Naive thymus-derived CD8-positive, alpha-beta T cell (primary cell): ENCODE measurements around the gene SEMA3A. TPM values are rescaled to one million over a fixed set of nuclear protein-coding genes. Genes with fewer than 3 reads are reported as not detected.
"Not testable (repeated sequence)": the region's sequence is repeated elsewhere in the genome, so short reads cannot be mapped to it uniquely, and the experiment has no call there.

Experiments used
- ATAC-seq, 2 donors: fragments of 150-1000 bp; cut with Tn5 transposase in 1 of 2; sonication (Bioruptor Pico), chemical (Tn5 transposase) in 1 of 2; 1 replicate in 1 of 2; 2 replicates in 1 of 2; pipeline ENCODE4 v1.10.0; 2021; ENCODE audit warnings: mild to moderate bottlenecking in 2 of 2, moderate library complexity in 2 of 2
- POLR2A ChIA-PET: fragments of 350-600 bp; sonication (Branson Sonifier 250); formaldehyde crosslinking; loops from one replicate; lab custom pipeline; 2021; ENCODE audit warnings: antibody characterized with exemption; lab: Charles Lee
- DNase-seq, 10 donors: peaks; one replicate each; pipeline versions ENCODE4 v3.0.0 to v3.0.0-alpha.2; 2020 to 2022
- H3K27ac Mint-ChIP-seq, 10 donors: one replicate each; pipeline ENCODE4 v1.8.0; 2020 to 2022; ENCODE audit warnings: mild to moderate bottlenecking in 10 of 10, mixed read lengths in 10 of 10, moderate library complexity in 4 of 10, inconsistent platforms in 1 of 10
- H3K27me3 Mint-ChIP-seq, 5 donors: one replicate each; pipeline ENCODE4 v1.8.0; 2021 to 2022; ENCODE audit warnings: mixed read lengths in 5 of 5
- H3K36me3 Mint-ChIP-seq, 3 donors: one replicate each; pipeline ENCODE4 v1.8.0; 2020 to 2022; ENCODE audit warnings: mixed read lengths in 3 of 3, mild to moderate bottlenecking in 2 of 3, inconsistent platforms in 1 of 3
- H3K4me1 Mint-ChIP-seq, 4 donors: one replicate each; pipeline ENCODE4 v1.8.0; 2021 to 2022; ENCODE audit warnings: mixed read lengths in 4 of 4
- H3K4me3 Mint-ChIP-seq, 10 donors: one replicate each; pipeline ENCODE4 v1.8.0; 2020 to 2022; ENCODE audit warnings: mild to moderate bottlenecking in 10 of 10, mixed read lengths in 10 of 10, moderate library complexity in 6 of 10, inconsistent platforms in 1 of 10
- H3K9me3 Mint-ChIP-seq, 9 donors: one replicate each; pipeline ENCODE4 v1.8.0; 2020 to 2022; ENCODE audit warnings: mixed read lengths in 9 of 9, mild to moderate bottlenecking in 3 of 9, inconsistent platforms in 1 of 9, moderate library complexity in 1 of 9
- polyA plus RNA-seq, 3 donors: library from polyadenylated mRNA; unstranded; fragments of 300-500 nt; fragmentation: Illumina TruSeq; gene quantifications; one replicate each; pipeline ENCODE4 v1.2.3, GENCODE V29; 2021
- total RNA-seq, 8 experiments: library from RNA in 2 of 8; stranded (reverse) in 2 of 8; gene quantifications; one replicate each; pipeline ENCODE4 v1.2.3 and lab custom pipeline; 2021 to 2026

SEMA3A gene
- total and polyA plus RNA-seq, 5 experiments from 2014 or later = 0.10 to 2.7 (median 0.28) TPM

DNA sequence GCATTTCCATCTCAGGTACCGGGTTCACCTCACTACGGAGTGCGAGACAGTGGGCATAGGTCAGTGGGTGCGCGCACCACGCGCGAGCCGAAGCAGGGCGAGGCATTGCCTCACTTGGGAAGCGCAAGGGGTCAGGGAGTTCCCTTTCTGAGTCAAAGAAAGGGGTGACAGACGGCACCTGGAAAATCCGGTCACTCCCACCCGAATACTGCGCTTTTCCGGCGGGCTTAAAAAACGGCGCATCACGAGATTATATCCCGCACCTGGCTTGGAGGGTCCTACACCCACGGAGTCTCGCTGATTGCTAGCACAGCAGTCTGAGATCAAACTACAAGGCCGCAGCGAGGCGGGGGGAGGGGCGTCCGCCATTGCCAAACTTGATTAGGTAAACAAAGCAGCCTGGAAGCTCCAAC is 132.1 kb downstream of the SEMA3A start:
- H3K36me3 Mint-ChIP-seq, H3K4me3 Mint-ChIP-seq, H3K27ac Mint-ChIP-seq, H3K9me3 Mint-ChIP-seq, H3K4me1 Mint-ChIP-seq, H3K27me3 Mint-ChIP-seq, POLR2A ChIA-PET, DNase-seq, ATAC-seq: not testable (repeated sequence)

GRCh38 chr7:84060760-84061261 is 133.8 kb downstream of the SEMA3A start:
- ATAC-seq (no peak), DNase-seq (no peak)
- Mint-ChIP-seq H3K4me1 (peaks cover 0 to 10% (median 6%) of the 10 kb centered on the region in 4 donors), H3K27ac (peak overlapping the region in 1 of 10 donors; percentile 69), H3K9me3 (peaks cover 0 to 2% (median 0%) of the 10 kb centered on the region in 9 donors), H3K4me3 (no peak overlapping the region), H3K36me3 (no peaks in the 10 kb centered on the region), H3K27me3 (no peaks in the 10 kb centered on the region)
- POLR2A ChIA-PET = no interaction called here

DNA sequence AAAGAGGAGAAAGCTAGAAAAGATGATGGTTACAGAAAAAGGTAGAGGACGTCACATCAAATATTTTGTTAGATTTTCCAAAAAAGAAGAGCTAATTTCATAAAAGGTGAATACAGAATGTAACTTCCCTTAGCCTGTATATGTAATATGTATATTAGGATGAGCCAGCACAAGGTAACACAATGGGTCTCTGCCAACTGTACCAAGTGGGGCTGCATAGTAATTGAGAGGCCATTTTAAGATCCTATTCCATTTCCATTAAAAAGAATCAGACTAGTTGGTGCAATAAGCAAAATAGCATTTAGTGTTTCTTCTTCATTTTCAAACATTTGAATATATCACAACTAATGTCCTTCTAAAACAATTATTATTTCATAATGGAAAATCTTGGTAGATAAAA is 134.6 kb downstream of the SEMA3A start:
- Mint-ChIP-seq H3K27me3 (no peaks in the 10 kb centered on the region), H3K36me3 (peaks cover 0 to 3% (median 0%) of the 10 kb centered on the region in 3 donors), H3K4me3 (no peak overlapping the region), H3K27ac (no peak overlapping the region), H3K4me1 (peaks cover 0 to 10% (median 6%) of the 10 kb centered on the region in 4 donors), H3K9me3 (peaks cover 0 to 2% (median 0%) of the 10 kb centered on the region in 9 donors)
- POLR2A ChIA-PET = no interaction called here
- DNase-seq = no peak
- no peak for ATAC-seq

DNA sequence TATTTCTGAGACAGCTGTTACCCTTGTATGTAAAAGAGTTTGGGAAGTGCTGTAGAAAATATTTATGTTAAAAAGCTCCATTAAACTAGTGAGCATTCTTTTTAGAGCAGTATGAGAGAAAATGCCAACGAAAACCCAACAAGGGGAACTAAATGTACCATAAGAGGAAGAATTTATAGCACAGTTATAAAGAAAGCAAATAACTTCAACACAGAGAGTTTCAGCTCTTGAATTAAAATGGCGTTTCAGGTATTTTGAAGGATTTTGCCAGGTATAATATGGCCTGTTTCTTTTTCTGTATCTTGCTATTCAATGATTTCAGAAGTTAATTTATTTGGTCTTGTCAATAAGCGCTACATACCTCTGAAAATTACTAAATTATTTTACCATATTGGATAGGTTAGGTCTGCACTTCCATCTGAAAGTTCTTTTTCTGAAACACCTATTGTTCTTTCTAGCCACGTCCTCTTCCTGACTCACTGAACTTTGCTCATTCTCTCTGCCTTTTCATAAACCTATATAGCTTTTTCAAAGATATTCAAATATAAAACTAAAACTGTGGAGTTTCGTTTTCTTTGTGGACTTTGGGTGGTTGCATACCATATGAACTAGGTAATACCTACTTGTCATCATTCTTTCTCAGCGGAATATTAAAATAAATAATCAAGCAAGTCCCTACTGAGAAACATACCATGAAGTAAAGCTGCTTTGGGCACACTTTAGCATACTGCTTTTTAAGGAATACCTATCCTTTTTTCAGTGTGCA is 136.1 kb downstream of the SEMA3A start:
- H3K4me3 Mint-ChIP-seq = no peak overlapping the region
- DNase-seq = no peak
- ATAC-seq = no peak
- H3K4me1 Mint-ChIP-seq = peaks cover 0 to 10% (median 6%) of the 10 kb centered on the region in 4 donors
- POLR2A ChIA-PET = no interaction called here
- peaks cover 0 to 3% (median 0%) of the 10 kb centered on the region in 3 donors for H3K36me3 Mint-ChIP-seq
- H3K27me3 Mint-ChIP-seq = no peaks in the 10 kb centered on the region
- H3K27ac Mint-ChIP-seq = peak overlapping the region in 1 of 10 donors; percentile 63
- peaks cover 0 to 2% (median 0%) of the 10 kb centered on the region in 9 donors for H3K9me3 Mint-ChIP-seq

GRCh38 chr7:84057576-84057975 is 137.0 kb downstream of the SEMA3A start:
- Mint-ChIP-seq H3K9me3 (peaks cover 0 to 2% (median 0%) of the 10 kb centered on the region in 9 donors), H3K27me3 (no peaks in the 10 kb centered on the region), H3K4me1 (peaks cover 0 to 10% (median 6%) of the 10 kb centered on the region in 4 donors), H3K4me3 (no peak overlapping the region), H3K36me3 (peaks cover 0 to 3% (median 0%) of the 10 kb centered on the region in 3 donors), H3K27ac (no peak overlapping the region)
- POLR2A ChIA-PET = no interaction called here
- ATAC-seq (no peak), DNase-seq (no peak)

- DNase-seq (no peak), ATAC-seq (no peak)
- H3K9me3 Mint-ChIP-seq = peaks cover 0 to 2% (median 0%) of the 10 kb centered on the region in 9 donors
- H3K27ac Mint-ChIP-seq = no peak overlapping the region
- POLR2A ChIA-PET = no interaction called here
- peaks cover 0 to 8% (median 6%) of the 10 kb centered on the region in 4 donors for H3K4me1 Mint-ChIP-seq
- peaks cover 0 to 3% (median 0%) of the 10 kb centered on the region in 3 donors for H3K36me3 Mint-ChIP-seq
- no peak overlapping the region for H3K4me3 Mint-ChIP-seq
- no peaks in the 10 kb centered on the region for H3K27me3 Mint-ChIP-seq
These were observed 138.5 kb downstream of the SEMA3A start for GRCh38 chr7:84055904-84056605.

DNA sequence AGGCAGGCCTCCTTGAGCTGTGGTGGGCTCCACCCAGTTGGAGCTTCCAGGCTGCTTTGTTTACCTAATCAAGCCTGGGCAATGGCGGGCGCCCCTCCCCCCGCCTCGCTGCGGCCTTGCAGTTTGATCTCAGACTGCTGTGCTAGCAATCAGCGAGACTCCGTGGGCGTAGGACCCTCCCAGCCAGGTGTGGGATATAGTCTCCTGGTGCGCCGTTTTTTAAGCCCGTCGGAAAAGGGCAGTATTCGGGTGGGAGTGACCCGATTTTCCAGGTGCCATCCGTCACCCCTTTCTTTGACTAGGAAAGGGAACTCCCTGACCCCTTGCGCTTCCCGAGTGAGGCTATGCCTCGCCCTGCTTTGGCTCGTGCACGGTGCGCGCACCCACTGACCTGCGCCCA is 139.4 kb downstream of the SEMA3A start:
- H3K36me3 Mint-ChIP-seq, DNase-seq, POLR2A ChIA-PET, H3K4me3 Mint-ChIP-seq, H3K27ac Mint-ChIP-seq, H3K27me3 Mint-ChIP-seq, H3K4me1 Mint-ChIP-seq, ATAC-seq, H3K9me3 Mint-ChIP-seq: not testable (repeated sequence)

- no peak for ATAC-seq
These were observed 145.3 kb downstream of the SEMA3A start for GRCh38 chr7:84049071-84049836.

GRCh38 chr7:84047085-84047484 is 147.5 kb downstream of the SEMA3A start:
- POLR2A ChIA-PET = no interaction called here
- ATAC-seq = no peak
- no peak for DNase-seq
- no peak overlapping the region for H3K4me3 Mint-ChIP-seq
- H3K9me3 Mint-ChIP-seq = no peaks in the 10 kb centered on the region
- H3K36me3 Mint-ChIP-seq = no peaks in the 10 kb centered on the region
- H3K4me1 Mint-ChIP-seq = no peaks in the 10 kb centered on the region
- no peaks in the 10 kb centered on the region for H3K27me3 Mint-ChIP-seq
- no peak overlapping the region for H3K27ac Mint-ChIP-seq

More at GRCh38 chr7:84049071-84049836, 145.3 kb downstream of the SEMA3A start:
- no peaks in the 10 kb centered on the region for H3K36me3 Mint-ChIP-seq
- no peak for DNase-seq
- no peak overlapping the region for H3K4me3 Mint-ChIP-seq
- no peaks in the 10 kb centered on the region for H3K4me1 Mint-ChIP-seq
- no peaks in the 10 kb centered on the region for H3K27me3 Mint-ChIP-seq
- POLR2A ChIA-PET = no interaction called here
- peak overlapping the region in 2 of 10 donors; percentile 33 to 55 for H3K27ac Mint-ChIP-seq
- no peaks in the 10 kb centered on the region for H3K9me3 Mint-ChIP-seq

DNA sequence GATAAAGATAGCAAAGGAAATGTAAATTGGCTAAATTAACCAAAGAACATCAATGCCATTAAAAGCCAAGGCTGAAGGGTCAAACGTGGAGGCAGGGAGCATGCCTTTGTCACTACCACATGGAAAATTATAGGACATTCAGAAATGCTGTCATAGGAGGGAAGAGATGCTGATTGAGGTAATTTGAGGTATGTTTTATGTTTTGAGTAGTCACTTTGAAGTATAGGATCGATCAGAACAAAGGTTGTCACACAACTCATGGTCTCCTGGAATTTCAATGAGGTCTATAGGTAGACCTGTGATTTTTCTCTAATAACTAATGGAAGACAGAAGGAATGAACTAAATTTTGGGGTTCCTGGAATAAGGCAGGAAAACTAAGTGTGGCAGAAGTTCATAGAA is 149.8 kb downstream of the SEMA3A start:
- Mint-ChIP-seq H3K4me3 (no peak overlapping the region), H3K27ac (no peak overlapping the region), H3K27me3 (no peaks in the 10 kb centered on the region), H3K4me1 (peaks cover 0 to 3% (median under 1%) of the 10 kb centered on the region in 4 donors), H3K36me3 (no peaks in the 10 kb centered on the region), H3K9me3 (no peaks in the 10 kb centered on the region)
- POLR2A ChIA-PET = no interaction called here
- ATAC-seq = no peak
- no peak for DNase-seq

DNA sequence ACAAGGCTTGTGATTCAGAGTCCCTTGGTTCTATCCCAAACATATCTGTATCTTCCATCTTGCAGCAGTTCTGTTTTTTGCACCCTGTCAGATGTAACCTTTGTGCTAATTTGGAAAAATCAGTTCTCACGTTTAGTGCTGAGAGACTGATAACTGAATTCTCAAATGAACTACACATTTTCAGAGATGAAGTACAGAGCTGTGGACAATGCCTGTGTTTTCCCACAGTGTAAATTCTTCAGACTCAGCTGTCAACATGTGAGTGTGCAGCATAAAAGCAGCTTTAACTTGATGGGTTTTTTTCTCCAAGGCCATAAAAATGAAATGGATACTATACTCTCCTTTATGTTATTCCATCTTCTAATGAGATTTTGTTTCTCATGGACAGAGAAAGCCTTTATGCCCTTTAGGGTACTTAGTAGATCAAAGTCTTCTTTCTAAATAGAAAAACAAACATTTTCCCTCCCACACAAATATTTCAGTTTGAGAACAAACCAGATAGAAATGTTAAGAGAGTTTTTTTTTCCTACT is 150.9 kb downstream of the SEMA3A start:
- Mint-ChIP-seq H3K36me3 (no peaks in the 10 kb centered on the region), H3K4me3 (no peak overlapping the region), H3K9me3 (no peaks in the 10 kb centered on the region), H3K27ac (no peak overlapping the region), H3K27me3 (no peaks in the 10 kb centered on the region), H3K4me1 (peaks cover 0 to 3% (median under 1%) of the 10 kb centered on the region in 4 donors)
- POLR2A ChIA-PET = no interaction called here
- DNase-seq = no peak
- no peak for ATAC-seq

GRCh38 chr7:84042110-84042539 is 152.5 kb downstream of the SEMA3A start:
- DNase-seq (no peak), ATAC-seq (no peak)
- no peaks in the 10 kb centered on the region for H3K9me3 Mint-ChIP-seq
- no peak overlapping the region for H3K27ac Mint-ChIP-seq
- H3K4me1 Mint-ChIP-seq = peaks cover 0 to 3% (median under 1%) of the 10 kb centered on the region in 4 donors
- no peak overlapping the region for H3K4me3 Mint-ChIP-seq
- POLR2A ChIA-PET = no interaction called here
- no peaks in the 10 kb centered on the region for H3K27me3 Mint-ChIP-seq
- no peaks in the 10 kb centered on the region for H3K36me3 Mint-ChIP-seq
